HEK293 (cell line): ENCODE data around the gene GGN.

Source experiments
- BCL11B ChIP-seq: fragments of 450-650 bp; formaldehyde crosslinking; IDR thresholded peaks from 2 replicates; pipeline ENCODE4 v1.5.1; 2016; ENCODE audit warnings: low read depth, missing biosample characterization, missing genetic modification characterization
- EGR2 ChIP-seq: fragments of 450-650 bp; formaldehyde crosslinking; IDR thresholded peaks from 2 replicates; pipeline ENCODE4 v1.5.1; 2016; ENCODE audit warnings: low read depth, missing biosample characterization, missing genetic modification characterization
- OSR2 ChIP-seq: fragments of 450-650 bp; formaldehyde crosslinking; IDR thresholded peaks from 2 replicates; pipeline ENCODE4 v1.5.1; 2016; ENCODE audit warnings: missing biosample characterization, missing genetic modification characterization
- ZBTB21 ChIP-seq: fragments of 450-650 bp; formaldehyde crosslinking; IDR thresholded peaks from 2 replicates; pipeline ENCODE4 v1.5.1; 2017; ENCODE audit warnings: missing biosample characterization, missing genetic modification characterization
- ZBTB48 ChIP-seq: fragments of 450-650 bp; formaldehyde crosslinking; IDR thresholded peaks from 2 replicates; pipeline ENCODE4 v1.5.1; 2016; ENCODE audit warnings: missing biosample characterization, missing genetic modification characterization
- ZBTB7A ChIP-seq: fragments of 450-650 bp; formaldehyde crosslinking; IDR thresholded peaks from 2 replicates; pipeline ENCODE4 v1.5.1; 2016; ENCODE audit warnings: low read depth, missing biosample characterization, missing genetic modification characterization
- ZBTB8A ChIP-seq: fragments of 450-650 bp; formaldehyde crosslinking; IDR thresholded peaks from 2 replicates; pipeline ENCODE4 v1.5.1; 2016; ENCODE audit warnings: missing biosample characterization, missing genetic modification characterization
- ZNF16 ChIP-seq: fragments of 450-650 bp; formaldehyde crosslinking; IDR thresholded peaks from 2 replicates; pipeline ENCODE4 v1.5.1; 2016; ENCODE audit warnings: low read depth, missing biosample characterization, missing genetic modification characterization
- ZNF223 ChIP-seq: fragments of 450-650 bp; formaldehyde crosslinking; IDR thresholded peaks from 2 replicates; pipeline ENCODE4 v1.5.1; 2016; ENCODE audit warnings: missing biosample characterization, missing genetic modification characterization
- ZNF24 ChIP-seq: fragments of 450-650 bp; formaldehyde crosslinking; IDR thresholded peaks from 2 replicates; pipeline ENCODE4 v1.5.1; 2016; ENCODE audit warnings: missing biosample characterization, missing genetic modification characterization
- ZNF274 ChIP-seq, 2 experiments: fragments of 200-500 bp in 1 of 2; fragments of 450-650 bp in 1 of 2; sonication (Bioruptor generic) in 1 of 2; formaldehyde crosslinking in 1 of 2; IDR thresholded peaks; 2 replicates each; pipeline versions ENCODE4 v1.5.1 to v1.6.1; 2014 to 2016; ENCODE audit warnings: borderline replicate concordance in 1 of 2, inconsistent platforms in 1 of 2, low read length in 1 of 2, missing biosample characterization in 1 of 2, missing genetic modification characterization in 1 of 2
- ZNF335 ChIP-seq: fragments of 450-650 bp; formaldehyde crosslinking; conservative IDR thresholded peaks from 2 replicates; pipeline ENCODE4 v1.5.1; 2016; ENCODE audit warnings: missing biosample characterization, missing genetic modification characterization
- ZNF391 ChIP-seq: fragments of 450-650 bp; formaldehyde crosslinking; IDR thresholded peaks from 2 replicates; pipeline ENCODE4 v1.5.1; 2016; ENCODE audit warnings: low read depth, missing biosample characterization, missing genetic modification characterization, borderline replicate concordance
- ZNF501 ChIP-seq: fragments of 450-650 bp; formaldehyde crosslinking; IDR thresholded peaks from 2 replicates; pipeline ENCODE4 v1.5.1; 2016; ENCODE audit warnings: missing biosample characterization, missing genetic modification characterization
- ZNF561 ChIP-seq: fragments of 450-650 bp; IDR thresholded peaks from 2 replicates; pipeline ENCODE4 v1.5.1; 2018; ENCODE audit warnings: missing biosample characterization, missing genetic modification characterization, borderline replicate concordance
- ZNF664 ChIP-seq: fragments of 450-650 bp; formaldehyde crosslinking; IDR thresholded peaks from 2 replicates; pipeline ENCODE4 v1.5.1; 2016; ENCODE audit warnings: missing biosample characterization, missing genetic modification characterization
- ZNF707 ChIP-seq: fragments of 450-650 bp; formaldehyde crosslinking; IDR thresholded peaks from 2 replicates; pipeline ENCODE4 v1.5.1; 2016; ENCODE audit warnings: missing biosample characterization, missing genetic modification characterization
- ZNF776 ChIP-seq: fragments of 450-650 bp; formaldehyde crosslinking; IDR thresholded peaks from 2 replicates; pipeline ENCODE4 v1.5.0; 2017; ENCODE audit warnings: missing biosample characterization, missing genetic modification characterization, borderline replicate concordance
- ZNF785 ChIP-seq: fragments of 450-650 bp; formaldehyde crosslinking; IDR thresholded peaks from 2 replicates; pipeline ENCODE4 v1.5.1; 2016; ENCODE audit warnings: missing biosample characterization, missing genetic modification characterization
- TF ChIP-seq, protein P1 (sequence below): fragments of 450-650 bp; formaldehyde crosslinking; IDR thresholded peaks from 2 replicates; pipeline ENCODE4 v1.5.1; 2016; ENCODE audit warnings: missing biosample characterization, missing genetic modification characterization
- TF ChIP-seq, protein P2 (sequence below): fragments of 450-650 bp; formaldehyde crosslinking; IDR thresholded peaks from 2 replicates; pipeline ENCODE4 v1.5.1; 2017; ENCODE audit warnings: missing biosample characterization, missing genetic modification characterization
- TF ChIP-seq, protein P3 (sequence below): fragments of 450-650 bp; formaldehyde crosslinking; IDR thresholded peaks from 2 replicates; pipeline ENCODE4 v1.5.1; 2016; ENCODE audit warnings: missing biosample characterization, missing genetic modification characterization
- TF ChIP-seq, protein P4 (sequence below): fragments of 450-650 bp; formaldehyde crosslinking; IDR thresholded peaks from 2 replicates; pipeline ENCODE4 v1.5.1; 2016; ENCODE audit warnings: missing biosample characterization, missing genetic modification characterization
- TF ChIP-seq, protein P5 (sequence below): fragments of 450-650 bp; formaldehyde crosslinking; IDR thresholded peaks from 2 replicates; pipeline ENCODE4 v1.5.1; 2016; ENCODE audit warnings: missing biosample characterization, missing genetic modification characterization
- TF ChIP-seq, protein P6 (sequence below): fragments of 450-650 bp; formaldehyde crosslinking; IDR thresholded peaks from 2 replicates; pipeline ENCODE4 v1.5.1; 2016; ENCODE audit warnings: missing biosample characterization, missing genetic modification characterization

GGN gene

DNA sequence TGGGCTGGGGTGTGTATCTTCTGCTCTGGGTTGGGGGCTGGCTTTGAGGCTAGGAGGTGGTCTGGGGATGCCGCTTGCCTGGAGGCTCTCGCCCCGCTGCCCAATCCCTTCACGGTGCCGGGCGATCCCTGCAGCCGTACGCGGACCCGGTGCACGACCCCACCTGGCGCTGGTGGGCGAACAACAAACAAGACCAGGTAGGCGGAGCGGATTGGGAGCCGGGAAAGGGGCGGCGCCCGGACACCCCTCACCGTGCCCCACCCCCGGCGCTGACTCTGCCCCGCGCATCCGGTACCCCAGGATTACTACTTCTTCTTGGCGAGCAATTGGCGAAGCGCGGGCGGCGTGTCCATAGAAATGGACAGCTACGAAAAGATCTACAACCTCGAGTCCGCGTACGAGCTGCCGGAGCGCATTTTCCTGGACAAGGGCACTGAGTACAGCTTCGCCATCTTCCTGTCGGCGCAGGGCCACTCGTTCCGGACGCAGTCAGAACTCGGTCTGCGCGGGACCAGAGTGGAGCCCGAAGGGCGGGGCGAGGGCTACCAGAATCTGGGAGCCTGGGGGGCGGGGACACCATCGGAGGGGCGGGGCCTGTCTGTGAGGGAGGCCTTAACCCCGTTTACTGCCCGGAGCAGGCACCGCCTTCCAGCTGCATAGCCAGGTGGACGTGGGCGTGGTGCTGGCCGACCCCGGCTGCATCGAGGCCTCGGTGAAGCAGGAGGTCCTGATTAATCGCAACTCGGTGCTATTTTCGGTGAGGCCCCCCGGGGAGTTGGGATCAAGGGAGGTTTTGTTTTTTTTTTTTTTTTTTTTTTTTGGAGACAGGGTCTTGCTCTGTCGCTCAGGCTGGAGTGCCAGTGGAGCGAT, 25.5 kb downstream of the GGN start (continued):
- TF ChIP-seq ZNF24 (tag by site-specific recombination) = peak; percentile 75
- TF ChIP-seq ZNF335 (tag by site-specific recombination) = peak; percentile 95
- TF ChIP-seq BCL11B (tag by site-specific recombination) = no peak; the same call in 1 of the 2 replicates
- peak; percentile 90; the same call in 1 of the 2 replicates for TF ChIP-seq ZBTB7A
- TF ChIP-seq, protein P1, sequence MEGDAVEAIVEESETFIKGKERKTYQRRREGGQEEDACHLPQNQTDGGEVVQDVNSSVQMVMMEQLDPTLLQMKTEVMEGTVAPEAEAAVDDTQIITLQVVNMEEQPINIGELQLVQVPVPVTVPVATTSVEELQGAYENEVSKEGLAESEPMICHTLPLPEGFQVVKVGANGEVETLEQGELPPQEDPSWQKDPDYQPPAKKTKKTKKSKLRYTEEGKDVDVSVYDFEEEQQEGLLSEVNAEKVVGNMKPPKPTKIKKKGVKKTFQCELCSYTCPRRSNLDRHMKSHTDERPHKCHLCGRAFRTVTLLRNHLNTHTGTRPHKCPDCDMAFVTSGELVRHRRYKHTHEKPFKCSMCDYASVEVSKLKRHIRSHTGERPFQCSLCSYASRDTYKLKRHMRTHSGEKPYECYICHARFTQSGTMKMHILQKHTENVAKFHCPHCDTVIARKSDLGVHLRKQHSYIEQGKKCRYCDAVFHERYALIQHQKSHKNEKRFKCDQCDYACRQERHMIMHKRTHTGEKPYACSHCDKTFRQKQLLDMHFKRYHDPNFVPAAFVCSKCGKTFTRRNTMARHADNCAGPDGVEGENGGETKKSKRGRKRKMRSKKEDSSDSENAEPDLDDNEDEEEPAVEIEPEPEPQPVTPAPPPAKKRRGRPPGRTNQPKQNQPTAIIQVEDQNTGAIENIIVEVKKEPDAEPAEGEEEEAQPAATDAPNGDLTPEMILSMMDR (tag by site-specific recombination) = no peak; the same call in 1 of the 2 replicates
- peak; percentile 52; the same call in 1 of the 2 replicates for TF ChIP-seq ZNF501 (tag by site-specific recombination)
- TF ChIP-seq ZNF16 (tag by site-specific recombination) = no peak
- TF ChIP-seq ZNF664 = no peak
- TF ChIP-seq ZBTB8A (tag by site-specific recombination) = peak; percentile 91
- no peak for TF ChIP-seq ZNF223 (tag by site-specific recombination)
- peak; percentile 95 for TF ChIP-seq EGR2
- peak; percentile 36; the same call in 1 of the 2 replicates for TF ChIP-seq ZBTB21 (tag by site-specific recombination)
- 0 out of 2 replicates have a peak, but pooled peaks have one; percentile 5 for TF ChIP-seq OSR2 (tag by site-specific recombination)
- TF ChIP-seq, protein P2, sequence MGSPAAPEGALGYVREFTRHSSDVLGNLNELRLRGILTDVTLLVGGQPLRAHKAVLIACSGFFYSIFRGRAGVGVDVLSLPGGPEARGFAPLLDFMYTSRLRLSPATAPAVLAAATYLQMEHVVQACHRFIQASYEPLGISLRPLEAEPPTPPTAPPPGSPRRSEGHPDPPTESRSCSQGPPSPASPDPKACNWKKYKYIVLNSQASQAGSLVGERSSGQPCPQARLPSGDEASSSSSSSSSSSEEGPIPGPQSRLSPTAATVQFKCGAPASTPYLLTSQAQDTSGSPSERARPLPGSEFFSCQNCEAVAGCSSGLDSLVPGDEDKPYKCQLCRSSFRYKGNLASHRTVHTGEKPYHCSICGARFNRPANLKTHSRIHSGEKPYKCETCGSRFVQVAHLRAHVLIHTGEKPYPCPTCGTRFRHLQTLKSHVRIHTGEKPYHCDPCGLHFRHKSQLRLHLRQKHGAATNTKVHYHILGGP = no peak
- no peak for TF ChIP-seq ZNF274 (IDR thresholded peaks at IDR 0.05; ENCODE audit: low read length)
- TF ChIP-seq ZNF274 (tag by site-specific recombination; IDR thresholded peaks at IDR 0.05; ENCODE audit: borderline replicate concordance) = no peak
- TF ChIP-seq ZNF391 (tag by site-specific recombination) = peak; percentile 25; the same call in 1 of the 2 replicates
- no peak for TF ChIP-seq ZNF785 (tag by site-specific recombination)
- TF ChIP-seq ZBTB48 (tag by site-specific recombination) = peak; percentile 59; the same call in 1 of the 2 replicates
- TF ChIP-seq, protein P3, sequence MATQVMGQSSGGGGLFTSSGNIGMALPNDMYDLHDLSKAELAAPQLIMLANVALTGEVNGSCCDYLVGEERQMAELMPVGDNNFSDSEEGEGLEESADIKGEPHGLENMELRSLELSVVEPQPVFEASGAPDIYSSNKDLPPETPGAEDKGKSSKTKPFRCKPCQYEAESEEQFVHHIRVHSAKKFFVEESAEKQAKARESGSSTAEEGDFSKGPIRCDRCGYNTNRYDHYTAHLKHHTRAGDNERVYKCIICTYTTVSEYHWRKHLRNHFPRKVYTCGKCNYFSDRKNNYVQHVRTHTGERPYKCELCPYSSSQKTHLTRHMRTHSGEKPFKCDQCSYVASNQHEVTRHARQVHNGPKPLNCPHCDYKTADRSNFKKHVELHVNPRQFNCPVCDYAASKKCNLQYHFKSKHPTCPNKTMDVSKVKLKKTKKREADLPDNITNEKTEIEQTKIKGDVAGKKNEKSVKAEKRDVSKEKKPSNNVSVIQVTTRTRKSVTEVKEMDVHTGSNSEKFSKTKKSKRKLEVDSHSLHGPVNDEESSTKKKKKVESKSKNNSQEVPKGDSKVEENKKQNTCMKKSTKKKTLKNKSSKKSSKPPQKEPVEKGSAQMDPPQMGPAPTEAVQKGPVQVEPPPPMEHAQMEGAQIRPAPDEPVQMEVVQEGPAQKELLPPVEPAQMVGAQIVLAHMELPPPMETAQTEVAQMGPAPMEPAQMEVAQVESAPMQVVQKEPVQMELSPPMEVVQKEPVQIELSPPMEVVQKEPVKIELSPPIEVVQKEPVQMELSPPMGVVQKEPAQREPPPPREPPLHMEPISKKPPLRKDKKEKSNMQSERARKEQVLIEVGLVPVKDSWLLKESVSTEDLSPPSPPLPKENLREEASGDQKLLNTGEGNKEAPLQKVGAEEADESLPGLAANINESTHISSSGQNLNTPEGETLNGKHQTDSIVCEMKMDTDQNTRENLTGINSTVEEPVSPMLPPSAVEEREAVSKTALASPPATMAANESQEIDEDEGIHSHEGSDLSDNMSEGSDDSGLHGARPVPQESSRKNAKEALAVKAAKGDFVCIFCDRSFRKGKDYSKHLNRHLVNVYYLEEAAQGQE (tag by site-specific recombination) = no peak; the same call in none of the 2 replicates
- TF ChIP-seq, protein P4, sequence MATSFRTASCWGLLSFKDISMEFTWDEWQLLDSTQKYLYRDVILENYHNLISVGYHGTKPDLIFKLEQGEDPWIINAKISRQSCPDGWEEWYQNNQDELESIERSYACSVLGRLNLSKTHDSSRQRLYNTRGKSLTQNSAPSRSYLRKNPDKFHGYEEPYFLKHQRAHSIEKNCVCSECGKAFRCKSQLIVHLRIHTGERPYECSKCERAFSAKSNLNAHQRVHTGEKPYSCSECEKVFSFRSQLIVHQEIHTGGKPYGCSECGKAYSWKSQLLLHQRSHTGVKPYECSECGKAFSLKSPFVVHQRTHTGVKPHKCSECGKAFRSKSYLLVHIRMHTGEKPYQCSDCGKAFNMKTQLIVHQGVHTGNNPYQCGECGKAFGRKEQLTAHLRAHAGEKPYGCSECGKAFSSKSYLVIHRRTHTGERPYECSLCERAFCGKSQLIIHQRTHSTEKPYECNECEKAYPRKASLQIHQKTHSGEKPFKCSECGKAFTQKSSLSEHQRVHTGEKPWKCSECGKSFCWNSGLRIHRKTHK (tag by site-specific recombination) = no peak
- TF ChIP-seq ZNF776 (tag by site-specific recombination) = no peak
- TF ChIP-seq, protein P5, sequence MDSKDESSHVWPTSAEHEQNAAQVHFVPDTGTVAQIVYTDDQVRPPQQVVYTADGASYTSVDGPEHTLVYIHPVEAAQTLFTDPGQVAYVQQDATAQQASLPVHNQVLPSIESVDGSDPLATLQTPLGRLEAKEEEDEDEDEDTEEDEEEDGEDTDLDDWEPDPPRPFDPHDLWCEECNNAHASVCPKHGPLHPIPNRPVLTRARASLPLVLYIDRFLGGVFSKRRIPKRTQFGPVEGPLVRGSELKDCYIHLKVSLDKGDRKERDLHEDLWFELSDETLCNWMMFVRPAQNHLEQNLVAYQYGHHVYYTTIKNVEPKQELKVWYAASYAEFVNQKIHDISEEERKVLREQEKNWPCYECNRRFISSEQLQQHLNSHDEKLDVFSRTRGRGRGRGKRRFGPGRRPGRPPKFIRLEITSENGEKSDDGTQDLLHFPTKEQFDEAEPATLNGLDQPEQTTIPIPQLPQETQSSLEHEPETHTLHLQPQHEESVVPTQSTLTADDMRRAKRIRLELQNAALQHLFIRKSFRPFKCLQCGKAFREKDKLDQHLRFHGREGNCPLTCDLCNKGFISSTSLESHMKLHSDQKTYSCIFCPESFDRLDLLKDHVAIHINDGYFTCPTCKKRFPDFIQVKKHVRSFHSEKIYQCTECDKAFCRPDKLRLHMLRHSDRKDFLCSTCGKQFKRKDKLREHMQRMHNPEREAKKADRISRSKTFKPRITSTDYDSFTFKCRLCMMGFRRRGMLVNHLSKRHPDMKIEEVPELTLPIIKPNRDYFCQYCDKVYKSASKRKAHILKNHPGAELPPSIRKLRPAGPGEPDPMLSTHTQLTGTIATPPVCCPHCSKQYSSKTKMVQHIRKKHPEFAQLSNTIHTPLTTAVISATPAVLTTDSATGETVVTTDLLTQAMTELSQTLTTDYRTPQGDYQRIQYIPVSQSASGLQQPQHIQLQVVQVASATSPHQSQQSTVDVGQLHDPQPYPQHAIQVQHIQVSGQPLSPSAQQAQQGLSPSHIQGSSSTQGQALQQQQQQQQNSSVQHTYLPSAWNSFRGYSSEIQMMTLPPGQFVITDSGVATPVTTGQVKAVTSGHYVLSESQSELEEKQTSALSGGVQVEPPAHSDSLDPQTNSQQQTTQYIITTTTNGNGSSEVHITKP (tag by site-specific recombination) = peak; percentile 86
- TF ChIP-seq ZNF561 (tag by site-specific recombination) = peak; percentile 87; the same call in 1 of the 2 replicates
- TF ChIP-seq ZNF707 = no peak
- TF ChIP-seq, protein P6, sequence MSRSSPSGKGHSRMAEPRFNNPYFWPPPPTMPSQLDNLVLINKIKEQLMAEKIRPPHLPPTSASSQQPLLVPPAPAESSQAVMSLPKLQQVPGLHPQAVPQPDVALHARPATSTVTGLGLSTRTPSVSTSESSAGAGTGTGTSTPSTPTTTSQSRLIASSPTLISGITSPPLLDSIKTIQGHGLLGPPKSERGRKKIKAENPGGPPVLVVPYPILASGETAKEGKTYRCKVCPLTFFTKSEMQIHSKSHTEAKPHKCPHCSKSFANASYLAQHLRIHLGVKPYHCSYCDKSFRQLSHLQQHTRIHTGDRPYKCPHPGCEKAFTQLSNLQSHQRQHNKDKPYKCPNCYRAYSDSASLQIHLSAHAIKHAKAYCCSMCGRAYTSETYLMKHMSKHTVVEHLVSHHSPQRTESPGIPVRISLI (tag by site-specific recombination) = peak; percentile 100
